Hematopoietic multipotent progenitor cell treated with erythropoietin and hydrocortisone succinate and interleukin-3 and kit ligand, for 8 days (in vitro differentiated cells): ENCODE data around the gene HAX1.
"Not testable (repeated sequence)": the region's sequence is repeated elsewhere in the genome, so short reads cannot be mapped to it uniquely, and the experiment has no call there.

Experiments used
- DNase-seq: peaks from one replicate; pipeline ENCODE4 v3.0.0-alpha.2; 2015

HAX1 gene

GRCh38 chr1:154287591-154287990, 15.2 kb downstream of the HAX1 start:
- not testable (repeated sequence) for DNase-seq

- DNase-seq = no peak
Measured at GRCh38 chr1:154288661-154289060, 16.2 kb downstream of the HAX1 start.

- DNase-seq = peak; percentile 11
Measured at GRCh38 chr1:154290921-154291320, 18.5 kb downstream of the HAX1 start.

- DNase-seq = peak; percentile 14
Measured at GRCh38 chr1:154295408-154296235, 23.2 kb downstream of the HAX1 start.

GRCh38 chr1:154301582-154301981, 29.2 kb downstream of the HAX1 start:
- no peak for DNase-seq

- DNase-seq = no peak
Measured at GRCh38 chr1:154304664-154305337, 32.4 kb downstream of the HAX1 start.

- no peak for DNase-seq
Measured at GRCh38 chr1:154306151-154306550, 33.7 kb downstream of the HAX1 start.

- DNase-seq = not testable (repeated sequence)
Measured at GRCh38 chr1:154307670-154308270, 35.3 kb downstream of the HAX1 start.

GRCh38 chr1:154309136-154309535, 36.7 kb downstream of the HAX1 start:
- DNase-seq = not testable (repeated sequence)

GRCh38 chr1:154312229-154313065, 40.0 kb downstream of the HAX1 start:
- DNase-seq = not testable (repeated sequence)

- no peak for DNase-seq
Measured at GRCh38 chr1:154313066-154313356, 40.6 kb downstream of the HAX1 start.

- DNase-seq = not testable (repeated sequence)
Measured at GRCh38 chr1:154314226-154314625, 41.8 kb downstream of the HAX1 start.

GRCh38 chr1:154316704-154317103, 44.3 kb downstream of the HAX1 start:
- DNase-seq = no peak

- no peak for DNase-seq
Measured at GRCh38 chr1:154318386-154318785, 46.0 kb downstream of the HAX1 start.

GRCh38 chr1:154320882-154321608, 48.6 kb downstream of the HAX1 start, which contains the start of gene AQP10:
AQP10 (plus strand) TSS chr1:154321093; CDS start chr1:154321156, 63 bp downstream.
- DNase-seq = peak; percentile 94

GRCh38 chr1:154321609-154321934, 49.1 kb downstream of the HAX1 start:
- DNase-seq = not testable (repeated sequence)

GRCh38 chr1:154323493-154323892, 51.1 kb downstream of the HAX1 start:
- DNase-seq = no peak

- DNase-seq = peak; percentile 13
Measured at GRCh38 chr1:154324241-154324640, 51.8 kb downstream of the HAX1 start.

GRCh38 chr1:154324669-154325582, 52.5 kb downstream of the HAX1 start, which contains the start of gene ATP8B2:
ATP8B2 (plus strand) TSS chr1:154325525; CDS start chr1:154328142, 2,617 bp downstream.
- DNase-seq = peak; percentile 82
